Activated CD4-positive, alpha-beta memory T cell treated with anti-CD3 and anti-CD28 coated beads for 36 hours (primary cell): ENCODE data around the gene SCMH1. TPM values are rescaled to one million over a fixed set of nuclear protein-coding genes. Genes with fewer than 3 reads are reported as not detected.

Experiments used
- CTCF ChIA-PET: fragments of 350-600 bp; sonication (Branson Sonifier 250); formaldehyde crosslinking; loops from one replicate; lab custom pipeline; 2021; ENCODE audit warnings: antibody characterized with exemption, inconsistent platforms; lab: Charles Lee
- POLR2A ChIA-PET: fragments of 350-600 bp; sonication (Branson Sonifier 250); formaldehyde crosslinking; loops from one replicate; lab custom pipeline; 2021; ENCODE audit warnings: antibody characterized with exemption; lab: Charles Lee
- DNase-seq: peaks from one replicate; pipeline ENCODE4 v3.0.0-alpha.2; 2020
- H3K27ac Mint-ChIP-seq: one replicate; pipeline ENCODE4 v1.8.0; 2021; ENCODE audit warnings: mixed read lengths
- H3K27me3 Mint-ChIP-seq: one replicate; pipeline ENCODE4 v1.8.0; 2021; ENCODE audit warnings: mixed read lengths
- H3K36me3 Mint-ChIP-seq: one replicate; pipeline ENCODE4 v1.8.0; 2021; ENCODE audit warnings: mixed read lengths
- H3K4me1 Mint-ChIP-seq: one replicate; pipeline ENCODE4 v1.8.0; 2021; ENCODE audit warnings: low read depth, mixed read lengths
- H3K4me3 Mint-ChIP-seq: one replicate; pipeline ENCODE4 v1.8.0; 2021; ENCODE audit warnings: mild to moderate bottlenecking, mixed read lengths
- H3K9me3 Mint-ChIP-seq: one replicate; pipeline ENCODE4 v1.8.0; 2021; ENCODE audit warnings: mixed read lengths
- intact Hi-C: fragments of 100-400 bp; cut with micrococcal nuclease; formaldehyde crosslinking; loops from one replicate; pipeline ENCODE4 v1.15.1; 2023
- total RNA-seq, 2 experiments: library from RNA; stranded (reverse); gene quantifications; one replicate each; pipeline ENCODE4 v1.2.3, GENCODE V29; 2021

SCMH1 gene
- total RNA-seq, 2 experiments from 2014 or later = 17.7 to 20.7 TPM

GRCh38 chr1:41017141-41018017 is 224.7 kb downstream of the SCMH1 start:
- ChIA-PET CTCF (no interaction called here), POLR2A (no interaction called here)
- H3K4me1 Mint-ChIP-seq = no peaks in the 10 kb centered on the region
- no peak overlapping the region for H3K4me3 Mint-ChIP-seq
- intact Hi-C loops = no loop called here
- no peak for DNase-seq
- no peak overlapping the region for H3K27ac Mint-ChIP-seq
- H3K36me3 Mint-ChIP-seq = peaks cover 19% of the 10 kb centered on the region
- no peaks in the 10 kb centered on the region for H3K9me3 Mint-ChIP-seq
- no peaks in the 10 kb centered on the region for H3K27me3 Mint-ChIP-seq

- POLR2A ChIA-PET = no interaction called here
- Mint-ChIP-seq H3K4me1 (no peaks in the 10 kb centered on the region), H3K27ac (no peak overlapping the region), H3K4me3 (no peak overlapping the region), H3K9me3 (no peaks in the 10 kb centered on the region), H3K27me3 (no peaks in the 10 kb centered on the region), H3K36me3 (peaks cover 29% of the 10 kb centered on the region)
- intact Hi-C loops = no loop called here
- no peak for DNase-seq
- CTCF ChIA-PET = no interaction called here
Measured at GRCh38 chr1:41015897-41016470, 226.1 kb downstream of the SCMH1 start.

GRCh38 chr1:41015281-41015896 is 226.7 kb downstream of the SCMH1 start:
- H3K9me3 Mint-ChIP-seq = no peaks in the 10 kb centered on the region
- no peak overlapping the region for H3K27ac Mint-ChIP-seq
- ChIA-PET CTCF (interaction anchor here (1.4 kb wide), 1 partner anchor 12 kb away, joined by 3 read pairs; no protein-coding TSS in a partner anchor), POLR2A (interaction anchor here (0.6 kb wide), 1 partner anchor 1052 kb away, joined by 3 read pairs; no protein-coding TSS in a partner anchor)
- peaks cover 33% of the 10 kb centered on the region for H3K36me3 Mint-ChIP-seq
- no peaks in the 10 kb centered on the region for H3K27me3 Mint-ChIP-seq
- intact Hi-C loops = no loop called here
- no peak overlapping the region for H3K4me3 Mint-ChIP-seq
- DNase-seq = no peak
- H3K4me1 Mint-ChIP-seq = no peaks in the 10 kb centered on the region

DNA sequence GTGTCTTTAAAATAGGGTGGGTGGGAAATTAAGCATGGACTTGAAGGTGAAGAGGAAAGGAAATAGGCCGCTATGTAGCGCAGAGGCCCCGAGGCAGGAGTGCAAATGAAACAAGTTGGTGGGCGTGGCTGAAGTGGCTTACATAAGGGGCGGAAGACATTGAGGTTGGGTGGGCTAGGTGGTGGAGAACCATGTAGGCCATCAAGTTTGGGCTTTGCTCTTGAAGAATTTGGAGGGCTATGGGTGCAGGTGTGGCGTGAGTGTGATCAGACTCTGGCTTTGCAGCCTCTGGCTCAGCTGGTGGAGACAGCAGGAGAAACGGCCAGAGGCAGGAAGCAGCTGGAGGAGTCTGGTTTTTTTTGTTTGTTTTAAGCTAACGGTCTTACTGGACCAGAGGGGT is 227.2 kb downstream of the SCMH1 start:
- Mint-ChIP-seq H3K27me3 (no peaks in the 10 kb centered on the region), H3K4me1 (no peaks in the 10 kb centered on the region), H3K4me3 (no peak overlapping the region), H3K36me3 (peaks cover 38% of the 10 kb centered on the region), H3K27ac (no peak overlapping the region), H3K9me3 (no peaks in the 10 kb centered on the region)
- ChIA-PET POLR2A (interaction anchor here (0.6 kb wide), 1 partner anchor 1051 kb away, joined by 3 read pairs; no protein-coding TSS in a partner anchor), CTCF (interaction anchor here (1.4 kb wide), 1 partner anchor 11 kb away, joined by 3 read pairs; no protein-coding TSS in a partner anchor)
- intact Hi-C loops = no loop called here
- no peak for DNase-seq

- Mint-ChIP-seq H3K27ac (no peak overlapping the region), H3K36me3 (peaks cover 45% of the 10 kb centered on the region), H3K4me3 (no peak overlapping the region), H3K27me3 (no peaks in the 10 kb centered on the region), H3K9me3 (no peaks in the 10 kb centered on the region), H3K4me1 (no peaks in the 10 kb centered on the region)
- intact Hi-C loops = no loop called here
- ChIA-PET CTCF (interaction anchor here (0.9 kb wide), 1 partner anchor 61 kb away, joined by 6 read pairs; no protein-coding TSS in a partner anchor), POLR2A (no interaction called here)
- DNase-seq = no peak
Measured at GRCh38 chr1:41013796-41014195, 228.3 kb downstream of the SCMH1 start.

GRCh38 chr1:41013024-41013423 is 229.1 kb downstream of the SCMH1 start:
- peaks cover 52% of the 10 kb centered on the region for H3K36me3 Mint-ChIP-seq
- no peak overlapping the region for H3K4me3 Mint-ChIP-seq
- intact Hi-C loops = no loop called here
- no peak for DNase-seq
- no peaks in the 10 kb centered on the region for H3K4me1 Mint-ChIP-seq
- no peaks in the 10 kb centered on the region for H3K27me3 Mint-ChIP-seq
- no peaks in the 10 kb centered on the region for H3K9me3 Mint-ChIP-seq
- ChIA-PET CTCF (interaction anchor here (0.9 kb wide), 1 partner anchor 60 kb away, joined by 6 read pairs; no protein-coding TSS in a partner anchor), POLR2A (no interaction called here)
- H3K27ac Mint-ChIP-seq = no peak overlapping the region

GRCh38 chr1:41010345-41010744 is 231.8 kb downstream of the SCMH1 start:
- no peaks in the 10 kb centered on the region for H3K9me3 Mint-ChIP-seq
- no peaks in the 10 kb centered on the region for H3K4me1 Mint-ChIP-seq
- POLR2A ChIA-PET = no interaction called here
- intact Hi-C loops = no loop called here
- no peaks in the 10 kb centered on the region for H3K27me3 Mint-ChIP-seq
- H3K36me3 Mint-ChIP-seq = peaks cover 70% of the 10 kb centered on the region
- H3K27ac Mint-ChIP-seq = no peak overlapping the region
- CTCF ChIA-PET = no interaction called here
- H3K4me3 Mint-ChIP-seq = no peak overlapping the region
- DNase-seq = no peak

- no peak for DNase-seq
- CTCF ChIA-PET = no interaction called here
- H3K27ac Mint-ChIP-seq = no peak overlapping the region
- peaks cover 69% of the 10 kb centered on the region for H3K36me3 Mint-ChIP-seq
- no peak overlapping the region for H3K4me3 Mint-ChIP-seq
- H3K4me1 Mint-ChIP-seq = no peaks in the 10 kb centered on the region
- no peaks in the 10 kb centered on the region for H3K9me3 Mint-ChIP-seq
- POLR2A ChIA-PET = no interaction called here
- intact Hi-C loops = no loop called here
- H3K27me3 Mint-ChIP-seq = no peaks in the 10 kb centered on the region
Measured at GRCh38 chr1:41009466-41009865, 232.6 kb downstream of the SCMH1 start.

DNA sequence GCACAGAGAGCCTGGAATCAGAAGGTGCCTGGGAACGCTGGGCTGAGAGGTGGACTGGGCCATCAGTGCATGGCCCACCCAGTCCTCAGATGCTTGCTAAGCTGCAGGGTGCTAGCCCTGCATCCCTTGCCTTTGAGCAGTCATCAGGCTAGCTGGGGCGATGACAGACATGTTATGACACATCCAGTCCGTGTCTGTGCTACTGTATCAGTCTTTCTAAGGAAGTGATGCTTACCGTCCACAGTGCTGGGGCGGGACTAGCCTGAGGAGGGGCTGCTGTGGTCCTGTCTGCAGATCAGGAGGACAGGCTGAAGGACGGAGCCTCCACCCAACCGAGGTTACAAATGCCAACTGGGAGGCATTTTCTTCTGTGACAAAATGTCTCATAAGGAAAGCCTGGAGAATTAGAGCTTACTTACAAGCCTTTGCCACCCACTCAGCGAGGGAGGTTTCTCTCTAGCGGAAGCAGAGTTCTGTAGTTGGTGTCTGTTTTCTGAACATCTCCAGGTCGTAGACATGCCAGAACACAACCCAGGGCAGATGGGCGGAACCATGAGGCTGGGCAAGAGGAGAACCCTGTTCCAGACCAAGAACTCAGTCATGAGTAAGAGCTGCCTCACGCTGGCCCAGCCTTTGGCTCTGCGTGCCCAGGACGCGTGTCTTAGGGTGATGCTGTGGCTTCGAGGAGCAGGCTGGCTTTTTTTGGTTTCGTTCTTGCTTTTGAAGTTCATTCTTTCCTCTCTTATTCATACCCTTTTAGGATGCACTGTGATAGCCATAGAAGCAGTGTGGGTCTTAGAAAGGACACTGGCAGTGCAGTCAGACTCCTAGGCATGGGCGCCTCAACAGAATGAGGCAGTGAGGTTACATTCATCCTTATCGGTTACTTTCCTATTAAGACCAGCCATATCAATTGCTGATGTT is 234.9 kb downstream of the SCMH1 start:
- ChIA-PET CTCF (no interaction called here), POLR2A (no interaction called here)
- Mint-ChIP-seq H3K4me3 (no peak overlapping the region), H3K27me3 (no peaks in the 10 kb centered on the region), H3K27ac (peak overlapping the region; percentile 33), H3K4me1 (peaks cover 18% of the 10 kb centered on the region), H3K36me3 (peaks cover 77% of the 10 kb centered on the region), H3K9me3 (no peaks in the 10 kb centered on the region)
- intact Hi-C loops = no loop called here
- DNase-seq = no peak

- Mint-ChIP-seq H3K4me3 (no peak overlapping the region), H3K9me3 (no peaks in the 10 kb centered on the region), H3K27ac (no peak overlapping the region), H3K4me1 (peaks cover 22% of the 10 kb centered on the region), H3K27me3 (no peaks in the 10 kb centered on the region), H3K36me3 (peaks cover 75% of the 10 kb centered on the region)
- ChIA-PET CTCF (no interaction called here), POLR2A (no interaction called here)
- no peak for DNase-seq
- intact Hi-C loops = no loop called here
Measured at GRCh38 chr1:41005876-41006275, 236.2 kb downstream of the SCMH1 start.

- Mint-ChIP-seq H3K36me3 (peaks cover 73% of the 10 kb centered on the region), H3K4me1 (peaks cover 24% of the 10 kb centered on the region), H3K27me3 (no peaks in the 10 kb centered on the region), H3K4me3 (no peak overlapping the region), H3K27ac (no peak overlapping the region), H3K9me3 (no peaks in the 10 kb centered on the region)
- ChIA-PET POLR2A (interaction anchor here (0.9 to 1.6 kb wide), 5 partner anchors 9 to 141 kb away, joined by 4 to 14 read pairs (median 5); partner anchors contain the start of gene CTPS1), CTCF (interaction anchor here (0.5 to 2.1 kb wide), 9 partner anchors 9 to 281 kb away, joined by 3 to 25 read pairs (median 5); partner anchors contain the start of genes CITED4 and CTPS1)
- intact Hi-C loops = loop anchor here (1.0 to 5.0 kb wide), 3 partner anchors 19 to 239 kb away; partner anchors contain the start of gene SCMH1
- DNase-seq = peak; percentile 94
Measured at GRCh38 chr1:41003640-41004220, 238.4 kb downstream of the SCMH1 start.
